Measurements from ENCODE around the gene SHROOM4. TPM values are rescaled to one million over a fixed set of nuclear protein-coding genes. Genes with fewer than 3 reads are reported as not detected.

SHROOM4 gene
- total and polyA plus RNA-seq, 2 experiments from 2014 or later = 1.9 to 8.5 TPM

DNA sequence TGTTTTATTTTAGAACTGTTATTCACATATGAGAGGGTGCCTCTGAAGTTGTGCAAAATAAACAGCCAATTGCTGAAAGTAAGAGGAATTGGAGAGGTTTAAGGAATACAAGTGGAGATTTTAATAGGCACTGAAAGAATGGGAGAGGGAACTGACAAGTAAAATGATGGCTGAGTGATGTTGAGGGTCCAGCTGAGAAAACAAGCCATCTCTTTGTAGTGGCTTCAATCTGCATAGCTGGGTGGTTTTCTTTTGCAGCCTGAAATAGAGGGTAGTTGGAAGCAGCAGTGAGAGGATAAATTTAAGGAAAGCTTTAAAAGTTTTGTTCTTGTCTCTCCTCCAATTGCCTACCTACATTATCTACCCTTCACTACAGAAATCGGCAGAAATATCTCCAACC is 236.7 kb downstream of the SHROOM4 start:
- H3K27me3 Mint-ChIP-seq (ENCODE audit: insufficient read depth, low read depth, poor library complexity) = peaks cover 2% of the 10 kb centered on the region
- H3K4me1 Mint-ChIP-seq = peaks cover 4% of the 10 kb centered on the region; the same call in 2 of the 3 replicates

More for the DNA sequence above, 236.7 kb downstream of the SHROOM4 start:
- Histone ChIP-seq H4K20me1 (replicated peaks; ENCODE audit: insufficient read depth) (no peaks in the 10 kb centered on the region), H3K27me3 (ENCODE audit: insufficient read depth) (peaks cover 21% of the 10 kb centered on the region), H3K9me2 (ENCODE audit: insufficient read depth) (no peaks in the 10 kb centered on the region), H3K4me3 (no peak overlapping the region), H3K27ac (ENCODE audit: low read depth) (no peak overlapping the region), H3K4me1 (ENCODE audit: insufficient read depth) (peaks cover 7% of the 10 kb centered on the region; the same call in 1 of the 2 replicates), H3F3A (replicated peaks; ENCODE audit: low read depth) (no peaks in the 10 kb centered on the region), H3K79me2 (replicated peaks; ENCODE audit: insufficient read depth) (no peaks in the 10 kb centered on the region), H2AFZ (no peak overlapping the region), H3K4me2 (no peak overlapping the region), H3K36me3 (ENCODE audit: insufficient read depth) (no peaks in the 10 kb centered on the region)
- no peak overlapping the region for H3K27ac Mint-ChIP-seq
- TF ChIP-seq ZNF114 (CRISPR knock-in tag; IDR thresholded peaks at IDR 0.05) (no peak), ZNF462 (CRISPR knock-in tag; IDR thresholded peaks at IDR 0.05) (no peak), JUNB (IDR thresholded peaks at IDR 0.05; ENCODE audit: unreplicated experiment) (no peak), CREB1 (CRISPR knock-in tag; IDR thresholded peaks at IDR 0.05; ENCODE audit: low read depth) (no peak), EZH2 (IDR thresholded peaks at IDR 0.05; ENCODE audit: low read depth, unreplicated experiment) (no peak), CTCF (conservative IDR thresholded peaks at IDR 0.05; ENCODE audit: low read depth in 2 of 2) (no peak), POLR2AphosphoS5 (IDR thresholded peaks at IDR 0.05; ENCODE audit: low read depth) (no peak), EZH2phosphoT487 (IDR thresholded peaks at IDR 0.05; ENCODE audit: unreplicated experiment) (no peak), STAT1 (IDR thresholded peaks at IDR 0.05; ENCODE audit: unreplicated experiment) (no peak), ZNF331 (CRISPR knock-in tag; IDR thresholded peaks at IDR 0.05; ENCODE audit: low read depth) (no peak)
- TF ChIP-seq, protein P1, sequence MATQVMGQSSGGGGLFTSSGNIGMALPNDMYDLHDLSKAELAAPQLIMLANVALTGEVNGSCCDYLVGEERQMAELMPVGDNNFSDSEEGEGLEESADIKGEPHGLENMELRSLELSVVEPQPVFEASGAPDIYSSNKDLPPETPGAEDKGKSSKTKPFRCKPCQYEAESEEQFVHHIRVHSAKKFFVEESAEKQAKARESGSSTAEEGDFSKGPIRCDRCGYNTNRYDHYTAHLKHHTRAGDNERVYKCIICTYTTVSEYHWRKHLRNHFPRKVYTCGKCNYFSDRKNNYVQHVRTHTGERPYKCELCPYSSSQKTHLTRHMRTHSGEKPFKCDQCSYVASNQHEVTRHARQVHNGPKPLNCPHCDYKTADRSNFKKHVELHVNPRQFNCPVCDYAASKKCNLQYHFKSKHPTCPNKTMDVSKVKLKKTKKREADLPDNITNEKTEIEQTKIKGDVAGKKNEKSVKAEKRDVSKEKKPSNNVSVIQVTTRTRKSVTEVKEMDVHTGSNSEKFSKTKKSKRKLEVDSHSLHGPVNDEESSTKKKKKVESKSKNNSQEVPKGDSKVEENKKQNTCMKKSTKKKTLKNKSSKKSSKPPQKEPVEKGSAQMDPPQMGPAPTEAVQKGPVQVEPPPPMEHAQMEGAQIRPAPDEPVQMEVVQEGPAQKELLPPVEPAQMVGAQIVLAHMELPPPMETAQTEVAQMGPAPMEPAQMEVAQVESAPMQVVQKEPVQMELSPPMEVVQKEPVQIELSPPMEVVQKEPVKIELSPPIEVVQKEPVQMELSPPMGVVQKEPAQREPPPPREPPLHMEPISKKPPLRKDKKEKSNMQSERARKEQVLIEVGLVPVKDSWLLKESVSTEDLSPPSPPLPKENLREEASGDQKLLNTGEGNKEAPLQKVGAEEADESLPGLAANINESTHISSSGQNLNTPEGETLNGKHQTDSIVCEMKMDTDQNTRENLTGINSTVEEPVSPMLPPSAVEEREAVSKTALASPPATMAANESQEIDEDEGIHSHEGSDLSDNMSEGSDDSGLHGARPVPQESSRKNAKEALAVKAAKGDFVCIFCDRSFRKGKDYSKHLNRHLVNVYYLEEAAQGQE (IDR thresholded peaks at IDR 0.05; ENCODE audit: unreplicated experiment) = no peak
- ATAC-seq (no peak), DNase-seq (ENCODE audit: low spot score) (no peak)
- H3K4me3 Mint-ChIP-seq = no peak overlapping the region
- H3K36me3 Mint-ChIP-seq (ENCODE audit: low read depth) = peaks cover 11% of the 10 kb centered on the region; the same call in 2 of the 3 replicates
- peaks cover 11% of the 10 kb centered on the region; the same call in 2 of the 3 replicates for H3K9me3 Mint-ChIP-seq
